Measurements from ENCODE around the gene MBNL2.
A peak's percentile ranks its signal among the peaks of the same experiment; 100 is the strongest.
"Not testable (repeated sequence)": the region's sequence is repeated elsewhere in the genome, so short reads cannot be mapped to it uniquely, and the experiment has no call there.

Gene MBNL2

DNA sequence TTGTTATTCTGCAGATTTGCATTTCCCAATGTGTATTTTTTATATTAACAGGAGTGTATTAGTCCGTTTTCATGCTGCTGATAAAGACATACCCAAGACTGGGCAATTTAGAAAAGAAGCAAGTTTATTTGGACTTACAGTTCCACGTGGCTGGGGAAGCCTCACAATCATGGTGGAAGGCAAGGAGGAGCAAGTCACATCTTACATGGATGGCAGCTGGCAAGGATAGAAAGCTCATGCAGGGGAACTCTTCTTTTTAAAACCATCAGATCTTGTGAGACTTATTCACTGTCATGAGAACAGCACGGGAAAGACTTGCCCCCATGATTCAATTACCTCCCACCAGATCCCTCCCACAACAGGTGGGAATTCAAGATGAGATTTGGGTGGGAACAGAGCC is 14.9 kb upstream of the MBNL2 start:
- FAIRE-seq; DNase-seq (ENCODE audit: insufficient read length, low spot score): not testable (repeated sequence)

DNA sequence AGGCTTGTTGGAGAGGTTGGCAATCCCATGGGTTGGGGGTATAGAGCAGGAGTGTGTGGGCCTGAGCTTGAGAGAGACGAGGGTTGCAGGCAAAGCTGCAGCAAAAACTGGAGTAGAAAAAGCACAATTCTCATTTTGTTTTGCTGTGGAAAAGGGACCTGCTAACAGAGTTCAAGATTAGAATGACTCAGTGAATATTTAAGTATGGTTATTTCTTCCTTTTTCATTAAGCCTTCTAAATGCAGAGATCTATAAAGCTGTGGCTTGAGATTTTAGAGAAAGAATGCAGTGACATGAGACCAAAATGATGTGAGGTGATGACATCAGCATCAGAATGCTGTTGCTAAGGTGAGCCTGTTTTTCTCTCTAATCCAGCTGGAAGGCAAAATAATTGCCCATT is 10.8 kb upstream of the MBNL2 start:
- FAIRE-seq (no peak), DNase-seq (ENCODE audit: insufficient read length, low spot score) (no peak)

DNA sequence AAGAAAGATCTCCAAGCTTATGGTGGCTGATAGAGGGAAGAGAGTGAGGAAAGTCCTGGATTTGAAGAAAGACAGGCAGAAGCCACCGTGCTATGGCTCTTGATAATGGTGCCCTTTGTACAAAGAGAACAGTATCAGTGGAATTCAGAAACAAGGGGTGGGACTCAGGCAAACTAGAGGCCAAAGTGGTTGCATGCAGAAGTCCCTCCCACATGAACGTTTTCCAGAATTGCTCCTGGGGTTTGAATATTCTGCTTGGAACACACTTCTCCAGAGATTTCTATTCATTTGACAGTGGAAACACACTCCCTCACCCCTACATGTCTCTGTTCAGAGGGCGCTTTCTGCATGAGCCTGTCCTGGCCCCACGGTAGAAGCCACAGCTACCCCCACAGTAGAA is 10.1 kb upstream of the MBNL2 start:
- FAIRE-seq (no peak), DNase-seq (ENCODE audit: insufficient read length, low spot score) (no peak)

DNA sequence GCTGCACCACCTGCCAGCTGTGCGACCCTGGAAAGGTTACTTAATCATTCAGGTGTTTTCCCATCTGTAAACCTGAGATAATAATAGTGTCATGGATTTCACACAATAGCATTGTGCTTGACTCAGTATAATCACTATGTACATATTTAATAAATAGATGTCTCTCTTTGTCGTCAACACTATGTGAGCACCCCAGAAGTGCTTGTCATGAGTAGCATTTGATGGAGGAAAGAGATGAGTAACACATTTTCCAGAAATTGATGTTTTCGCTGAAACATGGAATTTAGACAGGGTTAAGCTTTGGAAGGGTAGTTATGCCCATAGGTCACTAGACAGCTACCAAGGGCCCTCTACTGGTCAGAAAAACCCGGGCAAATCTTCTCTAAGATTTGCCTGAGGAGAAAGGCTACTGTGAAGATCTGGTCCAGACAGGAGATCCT is 9.5 kb upstream of the MBNL2 start:
- FAIRE-seq = peak; percentile 69
- DNase-seq (ENCODE audit: insufficient read length, low spot score) = no peak

DNA sequence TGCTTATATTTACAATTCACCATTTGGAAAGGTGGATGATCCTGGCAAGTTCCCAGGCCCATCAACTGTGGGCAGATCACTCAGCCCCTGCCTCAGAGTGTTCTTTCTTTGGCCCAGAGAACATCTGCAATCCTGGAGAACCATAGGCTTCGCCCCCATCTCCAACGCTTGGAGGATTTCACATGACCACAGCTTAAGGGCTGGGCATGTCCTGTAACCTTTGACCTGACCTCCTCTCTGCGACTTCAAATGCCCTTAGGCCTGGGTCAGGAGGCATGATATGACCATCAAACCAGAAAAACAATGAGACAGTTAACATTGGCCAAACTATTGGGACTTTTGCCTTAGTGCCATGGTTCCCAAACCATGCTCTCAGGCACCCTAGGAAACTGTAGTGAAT is 7.2 kb upstream of the MBNL2 start:
- FAIRE-seq = no peak

DNA sequence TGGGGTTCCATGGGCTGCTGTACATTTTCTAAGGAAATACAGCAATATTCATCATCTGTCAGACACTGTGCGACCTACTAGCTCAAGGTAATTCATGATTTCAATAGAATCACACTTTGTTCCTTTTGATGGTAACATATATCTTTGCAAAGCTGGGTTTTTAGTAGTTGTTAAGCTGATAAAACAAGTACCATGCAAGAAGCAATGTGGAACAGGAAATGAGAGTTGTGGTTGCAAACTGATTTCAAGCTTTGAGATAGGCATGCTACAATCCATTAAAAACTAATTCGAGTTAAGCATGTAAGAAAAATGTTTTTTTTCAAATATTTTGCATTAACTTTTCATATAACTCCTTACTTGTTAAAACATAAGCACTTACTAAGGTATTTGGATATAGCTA is 6.8 kb upstream of the MBNL2 start:
- FAIRE-seq = peak; percentile 49
- no peak for DNase-seq (ENCODE audit: insufficient read length, low spot score)

More for the DNA sequence above, 7.2 kb upstream of the MBNL2 start:
- DNase-seq (ENCODE audit: insufficient read length, low spot score) = no peak

DNA sequence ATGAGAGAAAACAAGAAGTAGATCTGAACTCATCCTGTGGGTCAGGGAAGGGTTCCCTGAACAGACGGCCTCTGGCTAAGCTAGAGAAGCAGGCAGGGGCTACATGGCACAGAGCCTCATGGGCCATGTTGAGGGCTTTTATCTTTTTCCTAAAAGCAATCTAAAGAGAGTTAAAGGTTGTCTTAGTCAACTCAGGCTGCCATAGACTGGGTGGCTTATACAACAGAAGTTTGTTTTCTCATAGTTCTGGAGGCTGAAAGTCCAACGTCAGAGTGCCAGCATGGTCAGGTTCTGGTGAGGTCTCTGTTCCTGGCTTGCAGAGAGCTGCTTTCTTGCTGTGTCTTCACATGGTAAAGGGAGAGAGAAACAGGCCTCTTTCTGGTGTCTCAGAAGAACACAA is 2.9 kb upstream of the MBNL2 start:
- DNase-seq (ENCODE audit: insufficient read length, low spot score) (no peak), FAIRE-seq (no peak)

DNA sequence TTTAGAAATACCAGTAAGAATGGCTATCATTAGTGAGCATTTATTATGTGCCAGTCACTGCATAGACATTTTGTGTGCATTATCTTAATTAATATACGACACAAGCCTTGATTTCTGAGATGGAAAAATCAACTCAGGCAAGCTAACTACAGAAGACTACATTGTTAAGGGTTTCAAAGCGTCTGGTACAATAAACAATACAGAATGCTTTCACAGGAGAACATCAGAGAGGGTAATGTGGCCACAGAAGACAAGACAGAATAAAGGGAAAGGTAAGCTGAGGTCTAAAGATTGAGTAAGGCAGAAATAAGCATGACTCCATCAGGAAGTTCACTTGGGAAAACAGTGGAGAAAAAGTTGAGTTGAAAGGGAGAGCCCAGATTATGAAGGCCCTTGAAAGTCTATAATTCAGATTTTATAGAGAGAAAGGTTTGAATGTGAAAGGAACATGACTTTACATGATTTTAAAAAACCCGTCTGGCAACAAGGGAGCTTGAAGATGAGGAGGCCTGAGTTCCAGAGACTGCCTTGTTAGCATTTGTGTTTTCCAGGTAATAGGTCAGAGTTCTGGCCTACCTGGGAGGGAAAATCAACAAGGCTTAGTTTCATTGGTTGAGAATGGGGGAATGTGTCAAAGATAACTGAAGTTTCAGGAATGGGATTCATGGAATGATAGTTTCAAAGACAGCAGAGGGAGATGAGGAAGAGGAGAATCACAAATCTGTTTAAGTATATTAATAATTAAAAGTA is 1.8 kb upstream of the MBNL2 start:
- DNase-seq (ENCODE audit: insufficient read length, low spot score) = no peak
- FAIRE-seq = no peak

DNA sequence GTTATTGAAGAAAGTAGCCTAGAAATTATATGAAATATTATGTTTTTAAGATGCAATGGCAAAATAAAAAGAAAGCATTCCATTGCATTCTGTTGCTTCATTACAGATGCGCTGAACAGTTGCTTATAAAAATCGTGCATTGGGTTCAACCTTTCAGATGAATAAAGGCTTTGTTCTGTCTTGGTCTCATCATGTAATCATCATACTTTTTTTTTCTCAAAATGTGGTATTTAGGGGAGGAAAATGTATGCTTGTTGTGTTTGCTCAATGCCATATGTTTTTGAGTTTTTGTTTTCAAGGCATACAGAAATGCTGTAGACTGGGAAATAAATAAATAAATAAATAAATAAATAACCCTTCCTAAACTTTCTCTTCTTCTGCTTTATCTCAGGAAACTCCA is 1.1 kb upstream of the MBNL2 start:
- FAIRE-seq (no peak), DNase-seq (ENCODE audit: insufficient read length, low spot score) (no peak)

DNA sequence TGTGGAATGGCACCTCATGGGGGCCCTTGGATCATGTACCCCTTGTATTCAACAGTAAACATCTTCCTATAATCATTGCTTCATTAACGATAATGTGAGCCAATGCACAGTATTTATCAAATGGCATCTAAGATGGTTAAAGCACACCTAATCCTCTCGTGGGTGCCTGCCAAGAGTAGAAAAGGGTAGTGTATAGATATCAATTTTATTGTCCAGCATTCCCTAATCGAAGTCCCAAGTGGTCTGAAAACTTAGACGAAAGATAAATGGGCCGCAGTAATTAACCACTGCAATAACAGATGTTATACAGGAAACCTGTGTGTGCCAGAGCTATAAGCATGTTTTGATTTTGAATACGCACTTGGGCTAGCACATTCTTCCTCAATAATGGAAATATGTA is 667 bp upstream of the MBNL2 start:
- DNase-seq (ENCODE audit: insufficient read length, low spot score) = no peak
- peak; percentile 70 for FAIRE-seq

DNA sequence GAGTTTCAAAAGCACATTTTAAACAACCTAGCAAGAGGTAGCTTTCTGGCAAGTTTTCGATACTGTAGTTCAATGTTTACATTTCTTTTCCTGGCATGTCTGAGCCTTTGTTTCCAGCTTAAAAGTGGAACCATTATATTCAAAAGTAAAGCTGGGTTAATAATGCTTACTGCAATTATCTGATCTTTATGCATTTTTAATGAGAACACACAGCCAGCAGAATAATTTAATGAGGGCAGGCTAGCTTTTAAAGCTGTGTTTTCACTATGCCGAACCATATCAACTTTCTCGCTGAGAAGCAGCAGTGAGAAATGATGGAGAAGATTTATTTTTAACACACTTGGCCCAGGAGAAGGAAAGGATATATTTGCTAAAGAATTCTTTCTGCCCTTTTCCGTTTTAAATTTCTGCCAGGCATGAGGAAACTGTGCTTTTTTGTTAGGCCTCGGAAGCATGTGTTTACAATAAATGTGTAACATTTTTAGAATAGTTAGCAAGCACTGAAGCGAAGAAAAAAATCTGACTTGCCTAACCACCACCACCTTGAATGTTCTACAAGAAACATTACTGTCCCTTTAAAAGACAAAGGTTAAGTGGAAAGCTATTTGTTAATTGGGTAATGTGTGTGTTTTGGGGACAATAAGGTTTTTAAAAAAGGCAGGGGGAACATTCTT is 1.0 kb downstream of the MBNL2 start:
- FAIRE-seq (peak; percentile 80), DNase-seq (ENCODE audit: insufficient read length, low spot score) (no peak)

DNA sequence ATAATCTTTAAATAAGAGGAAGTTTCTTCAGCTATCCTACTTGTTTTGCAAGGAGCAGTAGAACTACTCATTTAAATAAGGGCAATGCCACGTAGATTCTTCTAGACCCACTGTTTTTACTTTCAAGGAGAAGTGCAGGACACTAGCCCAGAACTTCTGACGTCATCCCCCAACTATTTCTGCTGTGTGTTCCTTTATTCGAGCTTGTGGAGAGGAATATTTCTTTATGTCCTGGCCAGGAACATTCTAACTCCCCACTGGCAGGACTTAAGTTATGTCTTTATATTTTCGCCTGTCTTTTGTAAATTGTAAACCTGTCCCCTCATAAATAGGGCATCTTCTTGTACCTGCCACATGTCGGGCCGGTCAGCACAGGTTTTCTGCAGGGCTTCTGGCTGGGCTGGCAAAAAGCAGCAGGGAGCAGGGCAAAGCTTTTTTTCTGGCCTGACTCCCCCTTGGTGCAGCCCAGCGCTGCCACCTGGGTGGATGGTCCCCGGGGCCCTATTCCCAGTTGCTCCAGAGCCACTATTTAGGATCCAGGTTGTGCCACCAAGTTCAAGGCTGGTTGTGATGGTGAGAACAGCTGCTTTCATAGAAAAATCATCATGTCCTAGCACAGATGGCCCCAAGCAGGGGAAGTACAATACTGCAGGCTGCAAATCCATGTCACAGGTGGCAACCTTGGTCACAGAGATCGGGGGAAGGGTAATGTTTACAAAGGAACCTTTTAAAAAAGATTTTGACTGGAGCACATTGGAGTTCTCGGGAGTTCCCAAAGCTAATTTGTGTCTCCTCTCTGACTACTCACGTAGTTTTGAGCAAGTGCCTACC is 1.8 kb downstream of the MBNL2 start:
- FAIRE-seq (peak; percentile 59), DNase-seq (ENCODE audit: insufficient read length, low spot score) (no peak)

DNA sequence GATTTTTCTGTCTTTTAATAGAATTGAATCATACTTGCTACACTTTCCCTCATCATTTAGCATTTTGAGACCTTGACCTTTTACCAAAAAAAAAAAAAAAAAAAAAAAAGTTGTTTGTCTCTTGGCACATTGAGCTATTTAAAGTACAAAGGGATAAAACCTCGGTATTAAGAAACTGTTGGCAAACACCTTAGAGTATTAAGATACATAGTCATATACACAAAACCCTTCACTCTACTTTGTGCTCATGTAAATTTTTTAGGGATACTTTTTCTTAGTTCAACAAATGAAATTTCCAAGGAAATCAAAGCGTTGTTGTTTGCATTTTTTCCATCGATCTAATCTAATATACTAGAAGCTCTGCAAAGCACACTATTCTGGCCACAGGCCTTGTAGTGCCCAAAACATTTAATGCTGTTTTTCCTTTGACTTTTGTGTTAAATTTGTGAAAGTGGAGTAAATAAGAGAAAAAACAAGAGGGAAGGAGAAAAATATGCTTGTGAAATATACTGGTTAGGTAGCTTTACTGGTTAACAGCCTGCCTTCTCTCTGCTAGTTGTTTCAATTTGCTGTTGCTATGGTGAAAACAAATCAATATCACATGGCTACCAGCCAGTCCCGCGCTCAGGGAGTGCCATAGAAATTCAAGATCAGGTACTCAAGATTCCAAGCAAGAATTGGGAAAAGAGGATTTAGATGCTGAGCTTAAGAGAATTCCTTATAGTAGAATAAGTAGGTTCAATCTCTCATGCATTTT is 2.6 kb downstream of the MBNL2 start:
- no peak for FAIRE-seq

DNA sequence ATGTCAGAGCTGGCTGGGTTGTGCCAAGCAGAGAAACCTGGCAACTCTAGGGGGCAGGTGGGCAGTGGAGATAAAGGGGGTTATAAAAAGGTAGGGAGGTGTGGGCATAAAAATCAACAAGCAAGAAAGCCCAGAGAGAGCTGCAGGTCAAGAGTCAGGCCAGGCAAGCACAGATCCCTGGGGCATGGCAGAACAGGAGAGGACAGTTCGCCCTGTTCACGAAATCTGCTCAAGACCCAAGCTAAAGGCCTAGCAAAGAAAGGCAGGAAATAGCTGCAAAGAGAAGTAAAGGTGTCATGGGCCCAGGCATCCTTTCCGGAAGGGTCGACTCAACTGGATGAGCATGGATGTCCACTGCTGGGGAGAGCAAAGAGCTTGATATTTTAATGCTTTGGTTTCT is 3.4 kb downstream of the MBNL2 start:
- FAIRE-seq (peak; percentile 44), DNase-seq (ENCODE audit: insufficient read length, low spot score) (no peak)

More for the DNA sequence above, 2.6 kb downstream of the MBNL2 start:
- DNase-seq (ENCODE audit: insufficient read length, low spot score) = no peak

DNA sequence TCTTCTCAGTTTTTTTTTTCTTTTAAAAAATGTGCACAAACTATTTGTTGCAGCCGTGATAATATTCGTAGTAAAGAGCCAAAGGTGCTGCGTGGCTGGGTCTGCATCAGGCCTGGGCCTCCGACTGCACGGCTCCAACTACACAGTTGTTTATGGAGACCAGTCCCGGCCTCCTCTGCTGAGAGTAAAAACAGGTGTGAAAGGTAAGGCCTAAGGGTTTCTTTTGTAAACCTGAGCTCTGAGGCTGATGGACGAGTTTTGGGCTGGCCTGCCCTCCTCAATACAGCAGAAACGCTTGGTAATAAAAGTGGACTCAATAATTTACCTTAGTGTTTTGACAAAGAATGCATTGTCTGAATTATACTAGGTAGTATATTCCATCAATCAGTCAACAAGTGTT is 3.9 kb downstream of the MBNL2 start:
- no peak for DNase-seq (ENCODE audit: insufficient read length, low spot score)
- FAIRE-seq = no peak

DNA sequence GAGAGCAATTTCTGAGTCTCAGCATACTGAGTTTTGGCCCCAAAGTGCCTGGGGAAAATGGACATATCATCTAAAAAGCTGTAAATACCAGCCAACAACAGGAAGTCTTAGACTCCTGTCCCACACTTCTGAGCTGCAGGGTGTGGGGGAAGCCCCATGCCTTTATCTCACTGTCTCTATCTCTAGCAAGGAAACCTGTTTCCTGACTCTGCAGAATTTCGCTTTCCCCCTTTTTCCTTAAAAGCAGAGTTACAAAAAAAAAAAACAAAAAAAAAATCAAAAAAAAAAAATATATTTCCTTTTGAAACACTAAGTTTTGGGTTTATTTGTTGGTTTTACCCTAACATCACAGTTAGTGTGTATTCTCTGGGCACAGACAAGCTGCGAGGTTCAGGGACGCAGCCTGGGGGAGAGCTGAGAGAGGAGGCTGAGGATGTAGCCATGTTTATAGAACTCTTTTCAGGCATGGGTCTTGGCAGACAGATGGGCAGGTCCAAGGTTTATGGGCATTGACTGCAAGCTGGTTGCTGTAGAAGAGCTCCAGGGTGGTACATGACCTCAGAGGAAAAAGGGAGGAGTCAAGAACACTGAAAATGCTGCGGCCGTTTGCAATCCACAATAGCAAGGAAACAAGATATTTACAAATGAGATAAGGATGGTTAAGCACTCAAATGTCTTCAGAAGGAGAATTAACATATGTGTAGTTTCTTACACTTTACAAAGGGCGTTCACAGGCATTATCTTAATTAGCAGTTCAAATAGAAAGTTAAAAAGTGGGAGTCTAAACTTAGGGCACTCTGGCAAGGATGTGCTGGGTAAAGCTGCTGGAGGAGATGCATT is 4.9 kb downstream of the MBNL2 start:
- FAIRE-seq (peak; percentile 77), DNase-seq (ENCODE audit: insufficient read length, low spot score) (no peak)

DNA sequence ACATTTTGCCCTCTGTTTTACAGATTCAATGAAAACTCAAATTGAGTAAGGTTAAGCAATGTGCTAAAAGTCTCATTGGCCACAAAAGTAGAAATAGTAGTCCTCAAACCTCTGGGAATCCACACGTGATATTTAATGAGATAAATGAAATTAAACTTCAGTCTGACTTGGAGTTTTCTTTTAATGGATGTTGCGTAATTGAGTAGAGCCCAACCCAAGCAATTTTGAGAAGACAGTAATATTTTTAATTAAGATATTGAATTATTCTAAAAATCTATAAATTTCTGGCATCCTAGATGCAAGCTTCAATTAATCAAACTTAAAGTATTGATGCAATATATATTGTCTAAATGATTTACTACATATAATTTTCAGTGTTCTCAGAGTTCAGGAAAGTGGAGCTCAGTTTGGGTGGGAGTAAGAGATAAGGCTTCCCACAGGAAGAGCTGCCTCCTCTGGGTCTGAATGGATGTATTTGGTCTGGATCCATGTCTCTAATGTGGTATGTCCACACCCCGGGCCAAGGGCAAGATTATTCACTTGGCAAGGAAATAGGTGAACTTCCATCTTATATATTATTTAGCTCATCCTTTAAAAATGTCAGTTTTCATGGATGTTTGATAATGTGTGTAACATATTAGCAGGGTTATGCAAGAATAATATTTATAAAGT is 6.9 kb downstream of the MBNL2 start:
- DNase-seq (ENCODE audit: insufficient read length, low spot score) = no peak
- no peak for FAIRE-seq

DNA sequence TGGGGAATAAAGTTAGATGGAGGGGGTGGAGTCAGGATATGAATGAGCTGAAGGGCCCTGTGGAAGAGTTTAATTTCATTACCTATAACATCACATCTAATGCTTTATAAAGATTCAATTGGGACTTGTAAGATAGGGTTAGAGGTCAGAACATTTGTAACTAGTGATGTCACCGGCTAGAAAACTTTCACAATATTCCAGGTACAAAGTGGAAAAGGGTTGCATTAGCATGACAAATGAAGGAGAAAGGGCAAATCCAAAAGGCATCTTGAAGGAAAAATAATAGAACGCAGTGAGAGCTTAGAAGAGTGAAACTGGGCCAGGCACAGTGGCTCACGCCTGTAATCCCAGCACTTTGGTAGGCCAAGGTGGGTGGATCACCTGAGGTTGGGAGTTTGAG is 7.6 kb downstream of the MBNL2 start:
- no peak for FAIRE-seq
- no peak for DNase-seq (ENCODE audit: insufficient read length, low spot score)

DNA sequence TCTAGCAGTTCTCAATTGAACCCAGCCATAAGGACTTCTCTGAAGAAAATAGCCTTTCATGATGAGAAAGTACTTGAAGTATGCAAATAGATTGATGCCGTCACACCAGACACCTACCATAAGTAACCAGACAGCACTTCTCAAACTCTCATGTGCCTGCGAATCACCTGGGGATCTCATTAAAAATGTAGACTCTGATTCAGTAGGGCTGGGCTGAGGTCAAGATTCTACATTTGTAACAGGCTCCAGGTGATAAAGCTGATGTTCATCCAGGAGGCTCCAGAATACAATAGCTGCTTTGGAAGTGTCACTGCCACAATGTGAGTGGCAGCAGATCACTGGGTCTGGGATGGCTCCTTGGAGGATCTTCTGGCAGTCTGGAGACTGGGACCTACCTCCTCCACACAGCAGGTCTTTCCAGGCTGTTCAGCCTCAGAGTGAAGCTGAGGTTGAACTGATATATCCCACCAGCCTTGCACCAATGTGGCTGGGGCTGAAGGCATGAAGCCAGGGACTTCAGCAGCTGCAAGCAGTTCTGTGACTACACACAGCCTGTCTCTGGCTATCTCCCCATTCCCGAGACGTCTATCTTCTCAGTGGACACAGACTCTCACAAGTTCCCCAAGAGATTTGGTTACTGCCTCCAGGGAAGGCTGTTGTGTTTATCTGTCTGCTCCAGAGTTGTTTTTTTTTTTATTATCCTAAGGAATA is 9.1 kb downstream of the MBNL2 start:
- DNase-seq (ENCODE audit: insufficient read length, low spot score) = no peak
- FAIRE-seq = no peak

Data from GM19239 (cell line).